ENCODE data around the gene MARCHF10. TPM values are rescaled to one million over a fixed set of nuclear protein-coding genes. Genes with fewer than 3 reads are reported as not detected.
"Not testable (repeated sequence)": the region's sequence is repeated elsewhere in the genome, so short reads cannot be mapped to it uniquely, and the experiment has no call there.

MARCHF10 gene
- total RNA-seq, 3 donors from 2014 or later: 0.35 TPM; not detected in 2

- intact Hi-C loops (cut with DNase I, micrococcal nuclease): no loop called here
- ATAC-seq: no peak
Observed at GRCh38 chr17:62852195-62852594, 44.1 kb upstream of the MARCHF10 start.

DNA sequence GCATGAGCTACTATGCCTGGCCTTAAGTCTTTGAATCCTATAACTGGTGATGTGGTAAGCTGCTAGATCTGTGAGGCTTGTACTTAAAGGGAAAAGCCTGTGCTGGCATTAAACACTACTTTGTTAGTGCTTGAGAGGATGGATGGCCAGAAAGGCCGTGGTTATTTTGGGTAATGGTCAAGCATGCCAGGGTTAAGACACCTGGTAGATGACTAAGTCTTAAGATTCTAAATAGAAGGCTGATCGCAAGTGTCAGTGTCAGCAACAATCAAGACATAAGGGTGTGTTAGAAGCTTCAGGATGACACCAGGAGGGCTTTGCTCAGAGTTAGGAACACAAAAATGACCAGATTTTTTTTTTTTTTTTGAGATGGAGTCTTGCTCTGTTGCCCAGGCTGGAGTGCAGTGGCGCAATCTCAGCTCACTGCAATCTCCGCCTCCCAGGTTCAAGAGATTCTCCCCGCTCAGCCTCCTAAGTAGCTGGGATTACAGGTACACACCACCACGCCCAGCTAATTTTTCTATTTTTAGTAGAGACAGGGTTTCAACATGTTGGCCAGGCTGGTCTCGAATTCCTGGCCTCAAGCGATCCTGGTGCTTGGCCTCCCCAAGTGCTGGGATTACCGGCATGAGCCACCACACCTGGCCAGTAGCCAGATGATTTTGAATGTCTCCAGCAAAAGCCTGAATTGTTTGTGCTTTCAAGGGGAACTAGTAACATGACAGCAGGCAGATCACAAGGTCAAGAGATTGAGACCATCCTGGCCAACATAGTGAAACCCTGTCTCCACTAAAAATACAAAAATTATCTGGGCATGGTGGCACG lies 41.7 kb upstream of the MARCHF10 start:
- H3K36me3 ChIP-seq (ENCODE audit: low read depth); H3K4me1 ChIP-seq (ENCODE audit: low read depth); intact Hi-C loops (cut with DNase I, micrococcal nuclease); H3K9me3 ChIP-seq; DNase-seq; ATAC-seq; H3K4me3 ChIP-seq: not testable (repeated sequence)

More at GRCh38 chr17:62852195-62852594, 44.1 kb upstream of the MARCHF10 start:
- Histone ChIP-seq H3K4me3 (no peak overlapping the region), H3K36me3 (ENCODE audit: low read depth) (no peaks in the 10 kb centered on the region), H3K4me1 (ENCODE audit: low read depth) (no peaks in the 10 kb centered on the region), H3K9me3 (no peaks in the 10 kb centered on the region)
- no peak for DNase-seq
- no peak for TF ChIP-seq CTCF (IDR thresholded peaks at IDR 0.05)

DNA sequence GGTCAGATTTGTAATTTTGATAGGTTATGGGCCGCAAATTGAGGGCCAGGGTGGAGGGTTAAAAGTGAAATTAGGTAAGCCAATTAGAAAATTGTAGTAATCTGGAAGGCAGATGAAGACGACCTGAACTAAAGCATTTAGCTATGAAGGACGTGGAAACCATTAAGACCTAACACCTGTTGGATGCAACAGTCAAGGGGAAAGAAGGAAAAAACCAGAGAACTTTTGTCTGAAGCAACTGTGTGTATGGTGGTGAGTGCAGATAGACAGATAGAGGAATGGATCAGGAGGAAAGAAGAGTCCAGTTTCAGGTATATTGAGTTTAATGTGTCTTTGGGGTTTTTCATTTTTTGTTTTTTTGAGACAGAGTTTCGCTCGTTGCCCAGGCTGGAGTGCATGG lies 40.2 kb upstream of the MARCHF10 start:
- no peak for TF ChIP-seq CTCF (IDR thresholded peaks at IDR 0.05)
- no peak overlapping the region for H3K4me3 ChIP-seq
- H3K4me1 ChIP-seq (ENCODE audit: low read depth): no peaks in the 10 kb centered on the region
- intact Hi-C loops (cut with DNase I, micrococcal nuclease): no loop called here
- H3K9me3 ChIP-seq: no peaks in the 10 kb centered on the region
- DNase-seq (no peak), ATAC-seq (no peak)
- no peaks in the 10 kb centered on the region for H3K36me3 ChIP-seq (ENCODE audit: low read depth)

DNA sequence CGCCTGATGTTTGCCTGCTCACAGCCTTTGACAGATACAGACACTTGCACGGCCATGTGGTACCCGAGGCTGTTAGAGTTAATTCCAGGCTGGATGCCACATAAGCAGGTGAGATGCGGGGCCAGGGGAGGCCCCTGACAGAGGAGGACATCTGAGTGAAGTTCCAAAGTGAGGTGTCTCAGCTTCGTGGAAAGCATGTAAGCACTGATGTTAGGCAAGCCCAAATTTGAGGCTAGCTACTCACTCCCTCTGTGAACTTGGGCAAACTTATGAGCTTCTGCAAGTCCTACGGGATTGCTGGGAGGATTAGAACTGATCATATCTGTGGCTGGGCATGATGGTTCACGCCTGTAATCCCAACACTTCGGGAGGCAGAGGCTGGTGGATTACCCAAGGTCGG lies 39.3 kb upstream of the MARCHF10 start:
- Histone ChIP-seq H3K36me3 (ENCODE audit: low read depth) (no peaks in the 10 kb centered on the region), H3K4me1 (ENCODE audit: low read depth) (no peaks in the 10 kb centered on the region), H3K9me3 (no peaks in the 10 kb centered on the region), H3K4me3 (no peak overlapping the region)
- TF ChIP-seq CTCF (IDR thresholded peaks at IDR 0.05): no peak
- no peak for ATAC-seq
- intact Hi-C loops (cut with DNase I, micrococcal nuclease): no loop called here
- no peak for DNase-seq

DNA sequence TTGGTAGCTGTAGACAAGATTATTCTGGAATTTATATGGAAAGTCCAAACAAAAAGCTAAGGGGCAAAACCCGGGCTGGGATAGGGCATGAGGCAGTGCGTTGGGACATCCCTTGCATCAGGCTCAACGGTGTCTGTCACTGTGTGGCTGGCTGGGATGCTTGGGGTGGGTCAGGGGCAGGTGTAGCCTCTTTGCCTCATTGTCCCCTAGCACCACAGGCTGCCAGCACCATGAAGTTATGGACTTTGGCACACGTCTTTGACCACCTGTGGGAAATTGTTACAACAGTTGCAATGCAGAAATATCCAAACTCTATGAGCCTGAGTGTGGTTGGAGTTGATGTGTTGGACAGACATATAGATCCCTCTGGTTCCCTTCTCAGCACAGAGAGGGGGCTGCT lies 32.8 kb upstream of the MARCHF10 start:
- TF ChIP-seq CTCF (IDR thresholded peaks at IDR 0.05): no peak

DNA sequence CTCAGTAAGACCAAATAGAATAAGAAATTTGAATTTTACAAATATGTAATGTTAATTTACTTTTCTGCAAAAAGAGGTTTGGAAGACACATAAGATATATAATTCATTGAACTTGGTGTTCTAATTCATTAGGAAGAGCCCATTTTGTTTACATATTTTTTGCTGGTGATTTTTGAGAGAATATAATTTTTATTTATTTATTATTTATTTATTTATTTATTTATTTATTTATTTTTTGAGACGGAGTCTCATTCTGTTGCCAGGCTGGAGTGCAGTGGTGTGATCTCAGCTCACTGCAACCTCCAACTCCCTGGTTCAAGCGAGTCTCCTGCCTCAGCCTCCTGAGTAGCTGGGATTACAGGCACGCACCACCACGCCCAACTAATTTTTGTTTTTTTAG lies 25.7 kb upstream of the MARCHF10 start:
- H3K4me1 ChIP-seq (ENCODE audit: low read depth); ATAC-seq; H3K9me3 ChIP-seq; DNase-seq; H3K4me3 ChIP-seq; H3K36me3 ChIP-seq (ENCODE audit: low read depth); intact Hi-C loops (cut with DNase I, micrococcal nuclease): not testable (repeated sequence)

More for the DNA sequence above, 32.8 kb upstream of the MARCHF10 start:
- intact Hi-C loops (cut with DNase I, micrococcal nuclease): no loop called here
- ATAC-seq (no peak), DNase-seq (no peak)
- Histone ChIP-seq H3K4me3 (no peak overlapping the region), H3K36me3 (ENCODE audit: low read depth) (no peaks in the 10 kb centered on the region), H3K9me3 (no peaks in the 10 kb centered on the region), H3K4me1 (ENCODE audit: low read depth) (no peaks in the 10 kb centered on the region)
